HG03280 (cell line): Measurements from ENCODE around the gene PKD2.
A peak's percentile ranks its signal among the peaks of the same experiment; 100 is the strongest.
"Not testable (repeated sequence)": the region's sequence is repeated elsewhere in the genome, so short reads cannot be mapped to it uniquely, and the experiment has no call there.

Experiments
- ATAC-seq: cut with Tn5 transposase; IDR thresholded peaks from one replicate; pipeline ENCODE4 v1.9.1; 2021; ENCODE audit warnings: mild to moderate bottlenecking, moderate library complexity; ENCODE audit not compliant: unreplicated experiment

The PKD2 gene

GRCh38 chr4:88063634-88064296 lies 56.3 kb downstream of the PKD2 start:
- ATAC-seq: no peak

- ATAC-seq: no peak
Measured at GRCh38 chr4:88064410-88064809, 57.0 kb downstream of the PKD2 start.

- no peak for ATAC-seq
Measured at GRCh38 chr4:88070031-88070430, 62.6 kb downstream of the PKD2 start.

GRCh38 chr4:88075336-88075735 lies 67.9 kb downstream of the PKD2 start:
- no peak for ATAC-seq

GRCh38 chr4:88077911-88078524 lies 70.6 kb downstream of the PKD2 start:
- ATAC-seq: no peak

GRCh38 chr4:88078579-88078978 lies 71.1 kb downstream of the PKD2 start:
- ATAC-seq: no peak

- no peak for ATAC-seq
Measured at GRCh38 chr4:88080626-88081025, 73.2 kb downstream of the PKD2 start.

- no peak for ATAC-seq
Measured at GRCh38 chr4:88087004-88087403, 79.6 kb downstream of the PKD2 start.

- ATAC-seq: no peak
Measured at GRCh38 chr4:88090898-88091297, 83.5 kb downstream of the PKD2 start.

- no peak for ATAC-seq
Measured at GRCh38 chr4:88091378-88091777, 83.9 kb downstream of the PKD2 start.

GRCh38 chr4:88093874-88094273 lies 86.4 kb downstream of the PKD2 start:
- ATAC-seq: no peak

- no peak for ATAC-seq
Measured at GRCh38 chr4:88097301-88097700, 89.9 kb downstream of the PKD2 start.

GRCh38 chr4:88097781-88098180 lies 90.3 kb downstream of the PKD2 start:
- ATAC-seq: no peak

GRCh38 chr4:88098993-88099752 lies 91.7 kb downstream of the PKD2 start:
- peak; percentile 50 for ATAC-seq

GRCh38 chr4:88101165-88101564 lies 93.7 kb downstream of the PKD2 start:
- ATAC-seq: no peak

- ATAC-seq: no peak
Measured at GRCh38 chr4:88102026-88102425, 94.6 kb downstream of the PKD2 start.

- no peak for ATAC-seq
Measured at GRCh38 chr4:88104902-88105610, 97.6 kb downstream of the PKD2 start.

- ATAC-seq: no peak
Measured at GRCh38 chr4:88106205-88106604, 98.8 kb downstream of the PKD2 start.

- ATAC-seq: no peak
Measured at GRCh38 chr4:88107406-88108107, 100.1 kb downstream of the PKD2 start.

- ATAC-seq: not testable (repeated sequence)
Measured at GRCh38 chr4:88108108-88108465, 100.7 kb downstream of the PKD2 start.

- ATAC-seq: no peak
Measured at GRCh38 chr4:88108747-88109122, 101.3 kb downstream of the PKD2 start.
